Measurements from ENCODE around the gene ZNF622. TPM values are rescaled to one million over a fixed set of nuclear protein-coding genes. Genes with fewer than 3 reads are reported as not detected.

Gene ZNF622
- total RNA-seq, 1 experiment from 2014 or later: 25.2 TPM

DNA sequence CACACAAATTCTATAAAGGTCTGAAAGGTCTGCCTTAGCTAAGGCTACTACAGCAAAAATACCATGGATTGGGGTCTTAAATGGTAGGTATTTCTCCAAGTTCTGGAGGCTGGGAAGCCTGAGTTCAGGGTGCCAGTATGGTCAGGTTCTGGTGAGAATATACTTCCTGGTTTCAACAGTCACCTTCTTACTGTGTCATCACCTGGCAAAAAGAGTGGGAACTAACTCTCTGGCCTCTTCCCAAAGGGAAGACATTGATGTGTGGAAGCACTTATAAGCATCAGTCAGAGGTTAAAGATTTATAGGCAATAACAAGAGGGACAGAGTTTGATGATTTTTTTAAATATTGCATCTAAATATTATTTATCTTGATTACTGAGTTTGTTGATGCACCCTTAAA is 53.0 kb downstream of the ZNF622 start:
- intact Hi-C loops (cut with micrococcal nuclease): no loop called here
- Histone ChIP-seq H3K4me2 (ENCODE audit: low read length) (no peak overlapping the region), H4K20me1 (ENCODE audit: insufficient read depth) (no peaks in the 10 kb centered on the region; the same call in 1 of the 2 replicates), H3K79me2 (ENCODE audit: insufficient read depth, low read length) (no peaks in the 10 kb centered on the region), H3K36me3 (ENCODE audit: control insufficient read depth in 1 of 2, insufficient read depth in 2 of 2, low read length in 2 of 2) (no peaks in the 10 kb centered on the region), H3K4me3 (replicated peaks in 1 of 2; ENCODE audit: low read depth in 1 of 2, low read length in 2 of 2) (no peak overlapping the region), H3K4me1 (ENCODE audit: control insufficient read depth in 1 of 2, insufficient read depth in 2 of 2, low read length in 2 of 2) (no peaks in the 10 kb centered on the region), H3K9me2 (ENCODE audit: insufficient read depth) (no peaks in the 10 kb centered on the region), H3K27me3 (ENCODE audit: insufficient read depth, low read length) (no peaks in the 10 kb centered on the region), H3K9ac (ENCODE audit: low read length) (no peak overlapping the region), H3K27ac (ENCODE audit: low read depth, low read length) (no peak overlapping the region), H2AFZ (ENCODE audit: low read depth, low read length, poor library complexity, severe bottlenecking) (no peak overlapping the region), H3K9me3 (ENCODE audit: control insufficient read depth in 1 of 2, insufficient read depth in 1 of 2, low read depth in 1 of 2, low read length in 2 of 2) (no peaks in the 10 kb centered on the region)
- ChIA-PET RAD21 (ENCODE audit: low non-redundant PET in 1 of 2, low total read pairs in 2 of 2, uncharacterized antibody in 2 of 2, unreplicated experiment in 2 of 2) (no interaction called here), CTCF (no interaction called here), POLR2A (no interaction called here)
- ATAC-seq (no peak), DNase-seq (ENCODE audit: low read depth, low spot score) (no peak)
- BruUV-seq (replicated peaks): no TSS peak
- TF ChIP-seq ZNF274 (IDR thresholded peaks at IDR 0.05; ENCODE audit: low read depth, low read length) (no peak), TCF7L2 (IDR thresholded peaks at IDR 0.05; ENCODE audit: borderline replicate concordance, extremely low read depth, insufficient read depth, insufficient read length) (no peak)
- TF ChIP-seq, protein P1, sequence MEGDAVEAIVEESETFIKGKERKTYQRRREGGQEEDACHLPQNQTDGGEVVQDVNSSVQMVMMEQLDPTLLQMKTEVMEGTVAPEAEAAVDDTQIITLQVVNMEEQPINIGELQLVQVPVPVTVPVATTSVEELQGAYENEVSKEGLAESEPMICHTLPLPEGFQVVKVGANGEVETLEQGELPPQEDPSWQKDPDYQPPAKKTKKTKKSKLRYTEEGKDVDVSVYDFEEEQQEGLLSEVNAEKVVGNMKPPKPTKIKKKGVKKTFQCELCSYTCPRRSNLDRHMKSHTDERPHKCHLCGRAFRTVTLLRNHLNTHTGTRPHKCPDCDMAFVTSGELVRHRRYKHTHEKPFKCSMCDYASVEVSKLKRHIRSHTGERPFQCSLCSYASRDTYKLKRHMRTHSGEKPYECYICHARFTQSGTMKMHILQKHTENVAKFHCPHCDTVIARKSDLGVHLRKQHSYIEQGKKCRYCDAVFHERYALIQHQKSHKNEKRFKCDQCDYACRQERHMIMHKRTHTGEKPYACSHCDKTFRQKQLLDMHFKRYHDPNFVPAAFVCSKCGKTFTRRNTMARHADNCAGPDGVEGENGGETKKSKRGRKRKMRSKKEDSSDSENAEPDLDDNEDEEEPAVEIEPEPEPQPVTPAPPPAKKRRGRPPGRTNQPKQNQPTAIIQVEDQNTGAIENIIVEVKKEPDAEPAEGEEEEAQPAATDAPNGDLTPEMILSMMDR (IDR thresholded peaks at IDR 0.05 in 2 of 3, conservative IDR thresholded peaks at IDR 0.05 in 1 of 3; ENCODE audit: borderline replicate concordance in 1 of 3, insufficient read depth in 1 of 3, low read depth in 2 of 3, low read length in 2 of 3): no peak
- TF ChIP-seq, protein P2, sequence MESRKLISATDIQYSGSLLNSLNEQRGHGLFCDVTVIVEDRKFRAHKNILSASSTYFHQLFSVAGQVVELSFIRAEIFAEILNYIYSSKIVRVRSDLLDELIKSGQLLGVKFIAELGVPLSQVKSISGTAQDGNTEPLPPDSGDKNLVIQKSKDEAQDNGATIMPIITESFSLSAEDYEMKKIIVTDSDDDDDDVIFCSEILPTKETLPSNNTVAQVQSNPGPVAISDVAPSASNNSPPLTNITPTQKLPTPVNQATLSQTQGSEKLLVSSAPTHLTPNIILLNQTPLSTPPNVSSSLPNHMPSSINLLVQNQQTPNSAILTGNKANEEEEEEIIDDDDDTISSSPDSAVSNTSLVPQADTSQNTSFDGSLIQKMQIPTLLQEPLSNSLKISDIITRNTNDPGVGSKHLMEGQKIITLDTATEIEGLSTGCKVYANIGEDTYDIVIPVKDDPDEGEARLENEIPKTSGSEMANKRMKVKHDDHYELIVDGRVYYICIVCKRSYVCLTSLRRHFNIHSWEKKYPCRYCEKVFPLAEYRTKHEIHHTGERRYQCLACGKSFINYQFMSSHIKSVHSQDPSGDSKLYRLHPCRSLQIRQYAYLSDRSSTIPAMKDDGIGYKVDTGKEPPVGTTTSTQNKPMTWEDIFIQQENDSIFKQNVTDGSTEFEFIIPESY (IDR thresholded peaks at IDR 0.05; ENCODE audit: extremely low read depth, insufficient replicate concordance, low read length): no peak
- TF ChIP-seq, protein P3, sequence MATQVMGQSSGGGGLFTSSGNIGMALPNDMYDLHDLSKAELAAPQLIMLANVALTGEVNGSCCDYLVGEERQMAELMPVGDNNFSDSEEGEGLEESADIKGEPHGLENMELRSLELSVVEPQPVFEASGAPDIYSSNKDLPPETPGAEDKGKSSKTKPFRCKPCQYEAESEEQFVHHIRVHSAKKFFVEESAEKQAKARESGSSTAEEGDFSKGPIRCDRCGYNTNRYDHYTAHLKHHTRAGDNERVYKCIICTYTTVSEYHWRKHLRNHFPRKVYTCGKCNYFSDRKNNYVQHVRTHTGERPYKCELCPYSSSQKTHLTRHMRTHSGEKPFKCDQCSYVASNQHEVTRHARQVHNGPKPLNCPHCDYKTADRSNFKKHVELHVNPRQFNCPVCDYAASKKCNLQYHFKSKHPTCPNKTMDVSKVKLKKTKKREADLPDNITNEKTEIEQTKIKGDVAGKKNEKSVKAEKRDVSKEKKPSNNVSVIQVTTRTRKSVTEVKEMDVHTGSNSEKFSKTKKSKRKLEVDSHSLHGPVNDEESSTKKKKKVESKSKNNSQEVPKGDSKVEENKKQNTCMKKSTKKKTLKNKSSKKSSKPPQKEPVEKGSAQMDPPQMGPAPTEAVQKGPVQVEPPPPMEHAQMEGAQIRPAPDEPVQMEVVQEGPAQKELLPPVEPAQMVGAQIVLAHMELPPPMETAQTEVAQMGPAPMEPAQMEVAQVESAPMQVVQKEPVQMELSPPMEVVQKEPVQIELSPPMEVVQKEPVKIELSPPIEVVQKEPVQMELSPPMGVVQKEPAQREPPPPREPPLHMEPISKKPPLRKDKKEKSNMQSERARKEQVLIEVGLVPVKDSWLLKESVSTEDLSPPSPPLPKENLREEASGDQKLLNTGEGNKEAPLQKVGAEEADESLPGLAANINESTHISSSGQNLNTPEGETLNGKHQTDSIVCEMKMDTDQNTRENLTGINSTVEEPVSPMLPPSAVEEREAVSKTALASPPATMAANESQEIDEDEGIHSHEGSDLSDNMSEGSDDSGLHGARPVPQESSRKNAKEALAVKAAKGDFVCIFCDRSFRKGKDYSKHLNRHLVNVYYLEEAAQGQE (IDR thresholded peaks at IDR 0.05; ENCODE audit: low read depth): no peak
